Type B pancreatic cell (in vitro differentiated cells): ENCODE results near the gene PDE1A. TPM values are rescaled to one million over a fixed set of nuclear protein-coding genes. Genes with fewer than 3 reads are reported as not detected.

Experiments used
- DNase-seq: peaks from one replicate; pipeline ENCODE4 v3.0.0; 2021; ENCODE audit warnings: mixed read lengths; ENCODE audit not compliant: unreplicated experiment; ENCODE audit errors: extremely low spot score
- H3K27ac Mint-ChIP-seq: 2 replicates; pipeline ENCODE4 v1.8.0; 2021; ENCODE audit warnings: mild to moderate bottlenecking, mixed read lengths
- H3K27me3 Mint-ChIP-seq: 2 replicates; pipeline ENCODE4 v1.8.0; 2021; ENCODE audit warnings: mixed read lengths
- H3K36me3 Mint-ChIP-seq: 2 replicates; pipeline ENCODE4 v1.8.0; 2021; ENCODE audit warnings: mixed read lengths
- H3K4me1 Mint-ChIP-seq: one replicate; pipeline ENCODE4 v1.8.0; 2021; ENCODE audit warnings: mixed read lengths; ENCODE audit not compliant: unreplicated experiment
- H3K4me3 Mint-ChIP-seq: 2 replicates; pipeline ENCODE4 v1.8.0; 2021; ENCODE audit warnings: mild to moderate bottlenecking, mixed read lengths
- H3K9me3 Mint-ChIP-seq: 2 replicates; pipeline ENCODE4 v1.8.0; 2021; ENCODE audit warnings: mixed read lengths
- total RNA-seq: library from RNA; stranded (reverse); gene quantifications from 2 replicates; pipeline ENCODE4 v1.2.1, GENCODE V29; 2021; ENCODE audit warnings: low replicate concordance
- TF ChIP-seq, protein P1 (sequence below): fragments of 200-600 bp; sonication (generic); conservative IDR thresholded peaks from 2 replicates; pipeline ENCODE4 v1.5.0; 2021; ENCODE audit warnings: antibody characterized with exemption, mild to moderate bottlenecking

The PDE1A gene
- total RNA-seq, 1 donor from 2014 or later, result 3.6 TPM

DNA sequence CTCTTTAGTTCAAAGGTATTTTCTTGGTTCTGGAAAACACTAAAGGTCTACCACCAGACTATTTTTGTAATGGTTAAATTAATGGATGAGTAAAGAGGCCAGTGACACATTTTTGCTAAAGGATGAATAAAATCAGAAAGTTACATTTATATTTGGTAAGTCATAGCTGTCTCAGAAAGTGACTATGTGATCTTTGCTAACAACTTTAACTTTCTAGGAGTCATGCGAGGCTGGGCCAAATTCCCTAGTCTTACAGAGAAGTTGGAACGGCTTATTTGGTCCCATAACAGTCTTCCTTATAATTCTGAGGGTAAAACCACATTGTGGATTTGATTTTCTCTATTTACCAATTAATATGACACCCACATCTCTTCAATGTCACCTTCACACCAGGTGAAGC is 198.1 kb downstream of the PDE1A start:
- no peak overlapping the region for H3K4me3 Mint-ChIP-seq
- no peaks in the 10 kb centered on the region for H3K36me3 Mint-ChIP-seq
- no peak for DNase-seq
- H3K9me3 Mint-ChIP-seq, result no peaks in the 10 kb centered on the region
- H3K4me1 Mint-ChIP-seq, result no peaks in the 10 kb centered on the region
- H3K27me3 Mint-ChIP-seq, result no peaks in the 10 kb centered on the region
- TF ChIP-seq, protein P1, sequence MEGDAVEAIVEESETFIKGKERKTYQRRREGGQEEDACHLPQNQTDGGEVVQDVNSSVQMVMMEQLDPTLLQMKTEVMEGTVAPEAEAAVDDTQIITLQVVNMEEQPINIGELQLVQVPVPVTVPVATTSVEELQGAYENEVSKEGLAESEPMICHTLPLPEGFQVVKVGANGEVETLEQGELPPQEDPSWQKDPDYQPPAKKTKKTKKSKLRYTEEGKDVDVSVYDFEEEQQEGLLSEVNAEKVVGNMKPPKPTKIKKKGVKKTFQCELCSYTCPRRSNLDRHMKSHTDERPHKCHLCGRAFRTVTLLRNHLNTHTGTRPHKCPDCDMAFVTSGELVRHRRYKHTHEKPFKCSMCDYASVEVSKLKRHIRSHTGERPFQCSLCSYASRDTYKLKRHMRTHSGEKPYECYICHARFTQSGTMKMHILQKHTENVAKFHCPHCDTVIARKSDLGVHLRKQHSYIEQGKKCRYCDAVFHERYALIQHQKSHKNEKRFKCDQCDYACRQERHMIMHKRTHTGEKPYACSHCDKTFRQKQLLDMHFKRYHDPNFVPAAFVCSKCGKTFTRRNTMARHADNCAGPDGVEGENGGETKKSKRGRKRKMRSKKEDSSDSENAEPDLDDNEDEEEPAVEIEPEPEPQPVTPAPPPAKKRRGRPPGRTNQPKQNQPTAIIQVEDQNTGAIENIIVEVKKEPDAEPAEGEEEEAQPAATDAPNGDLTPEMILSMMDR, result no peak
- H3K27ac Mint-ChIP-seq, result no peak overlapping the region

DNA sequence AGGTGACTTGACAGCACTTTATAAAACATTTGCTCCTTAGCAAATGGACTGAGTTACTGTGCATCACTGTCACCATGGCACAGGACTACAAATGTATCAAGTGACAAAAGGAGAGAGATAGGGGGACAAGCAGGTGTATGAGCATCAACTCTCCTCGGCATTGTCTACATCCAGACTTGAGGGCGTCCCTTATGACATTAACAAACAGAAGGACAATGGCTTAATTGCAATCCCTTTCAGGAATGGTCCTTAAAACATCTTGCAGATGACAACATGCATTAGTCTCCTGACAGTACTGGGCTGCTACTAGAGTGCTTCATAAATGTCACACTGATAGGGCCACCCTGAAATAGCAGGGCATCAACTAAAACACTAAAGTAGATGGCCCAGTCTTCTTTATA is 198.8 kb downstream of the PDE1A start:
- H3K4me3 Mint-ChIP-seq, result no peak overlapping the region
- TF ChIP-seq, protein P1, result no peak
- no peak for DNase-seq
- no peaks in the 10 kb centered on the region for H3K27me3 Mint-ChIP-seq
- H3K36me3 Mint-ChIP-seq, result no peaks in the 10 kb centered on the region
- H3K9me3 Mint-ChIP-seq, result no peaks in the 10 kb centered on the region
- no peak overlapping the region for H3K27ac Mint-ChIP-seq
- H3K4me1 Mint-ChIP-seq, result no peaks in the 10 kb centered on the region

DNA sequence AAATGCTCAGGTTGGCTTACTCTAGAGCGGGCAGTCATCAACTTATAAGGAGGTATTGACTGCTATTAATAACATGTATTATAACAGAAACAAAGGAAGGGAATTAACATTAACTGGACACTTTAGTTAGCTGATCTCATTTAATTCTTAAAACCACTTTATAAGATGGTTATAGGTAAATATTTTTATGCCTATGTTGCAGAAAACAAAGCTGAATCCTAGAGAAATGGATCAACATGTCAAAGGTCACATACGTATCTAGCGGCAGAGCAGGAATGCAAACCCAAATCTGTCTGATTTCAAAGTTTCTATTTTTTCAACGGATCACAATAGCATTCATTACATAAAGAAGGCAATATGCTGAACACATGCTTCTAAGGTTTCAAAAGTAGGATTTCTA is 200.0 kb downstream of the PDE1A start:
- no peaks in the 10 kb centered on the region for H3K36me3 Mint-ChIP-seq
- H3K4me1 Mint-ChIP-seq, result no peaks in the 10 kb centered on the region
- no peaks in the 10 kb centered on the region for H3K9me3 Mint-ChIP-seq
- H3K4me3 Mint-ChIP-seq, result no peak overlapping the region
- DNase-seq, result no peak
- TF ChIP-seq, protein P1, result no peak
- H3K27me3 Mint-ChIP-seq, result no peaks in the 10 kb centered on the region
- no peak overlapping the region for H3K27ac Mint-ChIP-seq

DNA sequence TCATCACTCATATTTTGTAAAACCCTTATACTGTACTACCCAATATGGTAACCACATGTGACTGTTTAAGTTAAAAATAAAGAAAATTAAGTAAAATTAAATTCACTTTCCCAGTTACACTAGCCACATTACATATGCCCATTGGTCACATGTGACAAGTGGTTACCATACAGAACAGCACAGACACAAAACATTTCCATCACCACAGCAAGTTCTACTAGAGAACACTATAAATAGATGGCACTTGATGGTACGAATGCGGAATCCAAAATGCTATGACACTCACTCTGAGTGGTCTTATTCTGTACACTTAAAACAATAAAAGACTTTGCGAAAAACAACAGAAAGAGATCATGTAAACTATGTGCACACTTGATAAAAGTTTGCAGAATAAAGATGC is 202.2 kb downstream of the PDE1A start:
- TF ChIP-seq, protein P1, result no peak
- H3K4me1 Mint-ChIP-seq, result peaks cover 5% of the 10 kb centered on the region
- DNase-seq, result no peak
- H3K27ac Mint-ChIP-seq, result no peak overlapping the region
- no peaks in the 10 kb centered on the region for H3K27me3 Mint-ChIP-seq
- H3K4me3 Mint-ChIP-seq, result no peak overlapping the region
- H3K9me3 Mint-ChIP-seq, result no peaks in the 10 kb centered on the region
- H3K36me3 Mint-ChIP-seq, result no peaks in the 10 kb centered on the region

DNA sequence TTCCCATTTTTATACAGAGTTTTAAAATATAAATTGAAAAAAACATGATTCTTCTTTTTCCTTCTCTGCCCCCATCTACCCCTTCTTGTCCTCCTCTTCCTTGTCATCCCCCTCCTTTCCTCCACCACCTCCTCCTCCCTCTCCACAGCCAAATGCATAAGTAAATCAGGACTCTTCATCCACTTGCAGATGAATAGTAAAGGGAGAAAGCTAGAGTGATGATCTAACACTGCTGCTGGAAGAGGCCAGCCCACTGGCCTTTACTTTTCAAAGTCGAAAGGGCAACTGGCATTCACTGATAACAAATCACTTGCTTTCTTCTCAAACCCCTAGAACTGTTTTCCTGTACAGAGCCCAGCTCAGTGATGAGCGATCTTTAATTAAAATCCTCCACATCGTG is 205.8 kb downstream of the PDE1A start:
- Mint-ChIP-seq H3K27me3 (no peaks in the 10 kb centered on the region), H3K4me3 (no peak overlapping the region), H3K27ac (no peak overlapping the region), H3K9me3 (no peaks in the 10 kb centered on the region), H3K4me1 (peaks cover 5% of the 10 kb centered on the region), H3K36me3 (no peaks in the 10 kb centered on the region)
- DNase-seq, result no peak
- TF ChIP-seq, protein P1, result no peak

DNA sequence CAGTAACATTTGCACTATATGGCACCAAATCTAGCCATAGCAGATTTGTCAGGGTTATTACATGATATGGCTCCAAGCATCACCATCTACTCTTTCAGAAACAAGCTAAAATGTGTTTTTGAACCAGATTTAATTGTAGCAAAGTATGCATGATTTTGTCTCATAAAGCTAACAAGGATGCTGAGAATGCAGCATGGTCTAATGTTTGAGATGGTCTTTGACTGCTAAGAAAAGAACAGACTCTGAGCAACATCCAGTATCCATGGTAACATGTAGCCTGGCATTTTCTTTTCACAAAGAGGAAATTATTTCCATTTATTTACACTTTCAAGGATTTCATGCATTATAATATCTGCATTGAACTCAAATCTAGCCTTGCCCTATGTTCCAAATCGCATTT is 206.5 kb downstream of the PDE1A start:
- DNase-seq, result no peak
- Mint-ChIP-seq H3K36me3 (no peaks in the 10 kb centered on the region), H3K27me3 (no peaks in the 10 kb centered on the region), H3K27ac (no peak overlapping the region), H3K4me1 (peaks cover 5% of the 10 kb centered on the region), H3K4me3 (no peak overlapping the region), H3K9me3 (no peaks in the 10 kb centered on the region)
- TF ChIP-seq, protein P1, result no peak
